HG02759 (cell line): ENCODE measurements around the gene TGM1.

ENCODE experiments used
- ATAC-seq: cut with Tn5 transposase; IDR thresholded peaks from one replicate; pipeline ENCODE4 v1.9.1; 2021; ENCODE audit warnings: mild to moderate bottlenecking, moderate library complexity; ENCODE audit not compliant: unreplicated experiment

The TGM1 gene

GRCh38 chr14:24271134-24271833 is 8.3 kb upstream of the TGM1 start, which contains the start of gene RABGGTA:
Gene RABGGTA, minus strand, starts transcription at chr14:24271597. Its CDS starts 482 bp downstream, at chr14:24271115.
- ATAC-seq: peak; percentile 90

DNA sequence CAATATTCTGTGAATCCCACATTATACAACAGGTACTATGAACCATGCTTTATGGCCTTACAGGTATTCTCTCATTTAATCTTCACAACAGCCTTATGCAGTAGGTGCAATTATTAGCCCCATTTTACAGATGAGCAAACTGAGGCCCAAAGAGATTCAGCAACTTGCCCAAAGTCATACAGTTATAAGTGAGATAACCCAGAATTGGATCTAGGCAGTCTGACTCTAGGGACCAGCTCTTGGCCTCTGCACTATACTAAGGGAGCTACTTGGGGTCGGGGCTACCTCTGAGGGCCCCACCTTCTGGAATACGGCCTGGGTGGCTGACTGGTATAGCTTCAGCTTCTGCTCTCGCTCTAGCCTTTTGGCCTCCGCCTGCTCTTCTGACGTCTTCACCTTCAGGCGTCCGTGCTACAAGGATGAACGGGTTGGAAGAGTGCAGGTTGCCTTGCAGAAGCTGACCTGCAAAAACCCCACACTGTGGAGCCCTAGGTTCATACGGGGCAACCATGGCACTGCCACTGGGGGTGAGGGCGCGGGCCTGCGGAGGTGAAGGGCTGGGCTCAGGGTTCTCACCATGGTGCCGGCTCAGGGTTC is 7.7 kb upstream of the TGM1 start:
- ATAC-seq: no peak

GRCh38 chr14:24269910-24270536 is 7.0 kb upstream of the TGM1 start:
- ATAC-seq: no peak

- no peak for ATAC-seq
Observed at GRCh38 chr14:24269368-24269767, 6.4 kb upstream of the TGM1 start.

DNA sequence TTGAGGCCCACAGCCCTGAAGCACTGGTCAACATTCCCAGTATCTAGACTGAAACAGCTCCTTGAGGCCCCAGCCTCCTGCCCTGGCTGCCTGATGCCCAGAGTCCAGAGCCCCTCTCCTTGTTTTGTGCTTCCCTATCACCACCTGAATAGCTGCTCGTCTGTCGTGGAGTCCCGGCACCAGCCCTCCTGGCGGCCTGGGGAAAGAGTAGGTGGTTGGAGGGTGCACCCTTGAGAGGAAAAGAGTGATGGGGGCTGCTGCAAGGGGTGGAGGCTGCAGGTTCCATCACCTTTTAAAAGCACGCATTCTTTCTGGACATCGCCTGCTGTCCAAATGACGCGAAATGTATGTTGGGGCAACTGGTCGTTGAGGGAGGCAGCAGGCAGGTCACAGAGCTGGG is 5.2 kb upstream of the TGM1 start:
- ATAC-seq: no peak

GRCh38 chr14:24267516-24267915 is 4.5 kb upstream of the TGM1 start:
- ATAC-seq: no peak

- no peak for ATAC-seq
Observed at GRCh38 chr14:24266344-24267244, 3.6 kb upstream of the TGM1 start.

GRCh38 chr14:24264298-24264697 is 1.3 kb upstream of the TGM1 start:
- ATAC-seq: no peak

DNA sequence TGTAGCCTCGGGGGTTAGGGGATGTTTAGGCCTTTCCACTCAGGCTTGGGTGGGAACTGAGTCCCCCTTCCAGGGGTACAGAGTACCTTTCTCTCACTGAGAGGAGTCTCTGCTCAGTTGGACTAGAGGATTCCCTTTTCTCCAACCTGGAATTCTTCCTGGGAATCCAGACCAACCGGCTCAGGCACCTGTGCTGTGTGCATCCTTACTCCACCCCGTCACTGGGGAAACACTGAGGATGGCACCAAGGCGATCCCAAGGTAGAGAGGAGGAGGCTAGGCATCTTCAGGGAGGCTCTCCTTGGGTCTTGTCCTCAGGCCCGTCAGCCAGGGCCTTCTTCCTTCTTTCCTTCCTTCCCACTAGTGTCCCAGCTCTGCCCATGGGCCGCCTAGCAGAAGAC is 871 bp upstream of the TGM1 start:
- no peak for ATAC-seq

DNA sequence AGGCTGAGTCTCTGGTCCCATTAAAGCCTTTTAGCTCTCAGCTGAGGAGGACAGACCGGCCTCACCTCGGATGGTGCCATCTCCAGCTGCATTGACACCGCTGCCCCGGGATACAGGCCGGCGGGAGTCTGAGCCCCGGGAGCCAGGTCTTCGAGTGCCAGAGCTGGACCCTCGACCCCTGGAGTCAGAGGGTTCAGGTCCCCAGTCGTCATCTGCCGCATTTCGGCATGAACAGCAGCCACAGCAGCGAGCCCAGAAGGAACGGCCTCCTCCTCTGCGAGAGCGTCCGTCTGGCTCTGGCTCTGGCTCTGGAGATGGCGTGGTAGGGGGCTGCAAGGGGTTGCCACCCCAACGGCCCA is 1.0 kb downstream of the TGM1 start:
- no peak for ATAC-seq

DNA sequence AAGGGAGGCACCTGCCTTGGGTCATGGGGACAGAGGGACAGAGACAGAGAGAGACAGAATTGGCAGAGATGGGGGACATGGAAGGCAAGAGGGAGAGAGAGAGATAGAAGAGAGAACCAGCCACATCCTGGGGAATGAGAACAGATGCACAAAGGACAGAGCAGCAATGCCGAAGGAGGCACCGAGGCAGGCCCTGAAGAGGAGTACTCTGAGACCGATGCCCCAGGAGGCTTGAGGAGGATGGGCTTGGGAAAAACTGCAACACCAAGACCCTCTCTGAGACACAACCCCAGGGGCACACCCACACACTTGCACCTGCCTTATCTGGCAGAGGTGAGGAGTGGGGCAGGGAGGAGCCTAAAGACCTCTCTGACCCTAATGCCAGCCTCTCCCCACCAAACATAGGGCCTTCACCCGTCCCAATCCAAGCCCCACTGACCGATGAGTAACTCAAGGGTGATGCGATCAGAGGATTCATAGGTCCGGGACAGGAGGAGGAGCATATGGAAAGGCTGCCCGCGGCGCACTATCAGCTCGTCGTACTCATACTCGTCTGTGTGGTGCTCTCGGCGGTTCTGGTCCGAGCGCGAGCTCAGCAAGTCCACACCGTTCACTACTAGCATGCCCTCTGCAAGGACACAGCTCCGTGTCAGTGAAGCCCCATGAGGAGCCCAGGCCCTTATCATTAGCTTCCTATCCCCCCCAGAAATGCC is 1.6 kb downstream of the TGM1 start:
- no peak for ATAC-seq

- no peak for ATAC-seq
Observed at GRCh38 chr14:24260780-24261157, 2.2 kb downstream of the TGM1 start.

DNA sequence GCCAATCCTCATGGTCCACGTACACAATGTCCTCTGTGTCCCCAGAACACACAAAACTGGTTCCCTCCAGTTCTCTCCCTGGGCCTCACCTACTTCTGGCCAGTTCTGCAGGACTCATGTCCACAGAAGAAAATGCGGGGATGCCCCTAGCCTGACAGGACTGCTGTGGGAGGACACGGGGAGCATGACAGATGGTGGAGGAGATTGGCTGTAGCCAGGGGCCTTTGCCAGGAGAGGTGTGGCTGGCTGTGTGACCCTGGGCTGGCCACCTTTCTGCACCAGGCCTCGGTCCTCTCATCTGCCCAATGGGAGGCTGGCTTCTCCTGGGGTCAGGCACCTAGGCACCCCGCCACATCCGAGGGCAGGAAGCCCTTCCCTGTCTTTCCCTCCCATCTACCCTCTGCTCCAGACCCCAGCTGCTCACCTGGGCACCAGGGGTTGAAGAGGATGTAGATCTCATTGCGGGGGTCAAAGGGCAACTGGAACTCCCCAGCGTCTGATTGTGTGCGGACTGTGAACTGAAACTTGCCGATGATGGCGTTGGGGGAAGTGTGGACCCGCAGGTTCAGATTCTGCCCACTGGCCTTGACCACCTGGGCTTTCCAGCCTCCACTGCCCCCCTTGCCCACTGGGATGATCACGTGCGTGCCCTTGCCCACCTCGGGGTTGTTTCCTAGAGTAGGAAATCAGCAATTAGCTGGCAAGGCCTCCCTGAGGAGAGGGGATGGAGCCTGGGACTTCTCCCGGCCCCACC is 2.8 kb downstream of the TGM1 start:
- ATAC-seq: no peak

- ATAC-seq: no peak
Observed at GRCh38 chr14:24259282-24260025, 3.5 kb downstream of the TGM1 start.

DNA sequence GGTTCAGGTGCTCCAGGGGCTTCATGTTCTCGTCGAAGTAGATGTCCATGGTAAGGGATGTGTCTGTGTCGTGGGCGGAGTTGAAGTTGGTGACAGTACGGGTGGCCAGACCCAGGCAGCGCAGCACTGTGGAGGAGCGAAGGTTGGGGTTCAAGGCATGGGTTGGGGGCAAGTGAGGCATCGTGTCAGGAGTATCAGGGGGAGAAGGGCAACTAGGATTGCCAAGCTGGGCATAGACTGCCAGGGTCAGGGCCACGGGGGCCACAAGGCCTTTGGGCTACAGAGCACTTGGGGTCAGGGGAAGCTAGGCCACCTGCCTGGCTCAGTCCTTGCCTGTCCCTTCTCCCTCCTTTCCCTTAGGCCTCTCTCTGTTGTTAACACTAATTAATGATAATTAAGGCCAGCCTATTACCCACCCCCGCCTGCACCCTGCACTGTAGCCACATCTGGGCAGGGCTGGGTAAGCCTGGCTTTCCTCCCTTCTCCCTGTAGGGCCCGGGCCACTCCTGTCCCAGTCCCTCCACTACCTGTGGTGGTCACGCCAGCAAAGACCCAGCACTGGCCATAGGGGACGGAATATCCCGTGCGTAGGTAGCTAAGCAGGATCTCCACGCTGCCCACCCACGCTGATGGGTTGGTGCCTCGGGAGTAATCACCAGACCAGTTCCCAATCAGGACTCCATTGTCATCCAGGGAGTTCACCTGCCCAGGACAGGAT is 4.3 kb downstream of the TGM1 start:
- ATAC-seq: no peak

GRCh38 chr14:24258119-24258518 is 4.9 kb downstream of the TGM1 start:
- no peak for ATAC-seq

DNA sequence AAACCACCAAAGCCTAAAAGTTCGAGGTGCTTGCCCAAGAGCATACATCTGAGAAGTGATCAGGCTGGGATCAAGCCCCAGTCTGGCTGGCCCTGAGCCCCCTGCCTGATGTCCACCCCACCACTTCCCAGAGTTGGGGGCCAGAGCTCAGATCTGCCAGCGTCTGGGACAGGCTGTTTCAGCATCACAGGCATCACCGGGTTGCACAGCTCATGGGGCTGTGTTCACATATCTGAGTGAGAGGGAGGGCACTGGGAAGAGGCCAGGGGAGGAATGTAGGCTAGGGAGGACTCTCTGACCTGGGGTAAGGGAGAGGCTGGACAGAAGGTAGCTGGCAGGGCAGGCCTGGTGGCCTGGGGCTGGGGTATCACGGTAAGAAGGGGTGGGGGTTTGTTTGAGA is 6.0 kb downstream of the TGM1 start:
- no peak for ATAC-seq

- ATAC-seq: no peak
Observed at GRCh38 chr14:24255931-24256711, 6.9 kb downstream of the TGM1 start.
